ENCODE results near the gene HS2ST1.

DNA sequence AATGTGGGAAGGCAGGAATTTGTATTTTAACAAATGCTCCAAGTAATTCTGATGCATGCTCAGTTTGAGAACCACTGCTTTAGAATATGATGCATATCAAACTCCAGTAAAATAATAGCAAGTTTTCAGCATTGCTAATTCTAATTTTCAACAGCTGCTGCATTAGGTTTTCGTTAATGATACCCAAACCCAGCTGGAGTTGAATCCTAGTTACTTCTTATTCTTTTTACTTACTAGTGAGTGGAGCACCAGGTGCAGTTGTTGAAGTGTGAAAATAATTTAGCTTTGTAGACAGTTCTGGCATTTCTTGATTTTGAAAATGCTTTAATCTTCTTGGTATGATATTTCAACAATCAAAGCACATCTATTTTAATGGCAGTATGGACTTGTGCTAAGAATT is 138.5 kb downstream of the HS2ST1 start:
- TF ChIP-seq GATA2 (IDR thresholded peaks at IDR 0.05; ENCODE audit: low read depth, low read length) (no peak), GATA3 (IDR thresholded peaks at IDR 0.05; ENCODE audit: low read depth, low read length) (no peak)
